GM19099 (cell line): ENCODE results near the gene HMGN1.

Experiments
- POLR2A ChIP-seq: IDR thresholded peaks from 3 replicates; pipeline ENCODE4 v1.6.1; 2011; ENCODE audit warnings: low read depth; ENCODE audit not compliant: insufficient read length; ENCODE audit errors: extremely low read depth

HMGN1 gene

DNA sequence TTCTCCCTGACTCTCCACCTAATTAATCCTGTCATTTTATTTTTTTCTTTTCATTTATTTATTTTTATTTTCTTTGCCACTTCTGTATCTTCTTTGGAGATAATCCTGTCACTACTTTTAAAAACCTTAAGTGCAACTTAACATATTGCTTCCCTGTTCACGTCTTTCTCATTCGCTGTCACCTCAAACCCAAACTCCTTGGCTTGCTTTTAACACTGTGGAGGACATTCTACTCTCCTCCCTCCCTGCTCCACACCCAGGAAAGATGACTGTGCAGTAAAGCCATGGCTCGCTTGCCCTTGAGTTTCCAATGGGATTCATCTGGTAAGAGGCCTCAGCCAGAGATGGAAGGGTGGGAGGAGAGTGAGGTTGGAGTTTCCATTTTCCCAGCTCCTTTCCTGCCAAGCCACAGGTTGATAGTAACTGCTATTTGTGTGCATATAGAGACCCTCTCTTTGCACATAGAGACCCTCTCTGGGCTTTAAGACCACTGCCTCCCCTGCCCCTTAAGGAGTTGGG lies 29.0 kb downstream of the HMGN1 start:
- TF ChIP-seq POLR2A: no peak

DNA sequence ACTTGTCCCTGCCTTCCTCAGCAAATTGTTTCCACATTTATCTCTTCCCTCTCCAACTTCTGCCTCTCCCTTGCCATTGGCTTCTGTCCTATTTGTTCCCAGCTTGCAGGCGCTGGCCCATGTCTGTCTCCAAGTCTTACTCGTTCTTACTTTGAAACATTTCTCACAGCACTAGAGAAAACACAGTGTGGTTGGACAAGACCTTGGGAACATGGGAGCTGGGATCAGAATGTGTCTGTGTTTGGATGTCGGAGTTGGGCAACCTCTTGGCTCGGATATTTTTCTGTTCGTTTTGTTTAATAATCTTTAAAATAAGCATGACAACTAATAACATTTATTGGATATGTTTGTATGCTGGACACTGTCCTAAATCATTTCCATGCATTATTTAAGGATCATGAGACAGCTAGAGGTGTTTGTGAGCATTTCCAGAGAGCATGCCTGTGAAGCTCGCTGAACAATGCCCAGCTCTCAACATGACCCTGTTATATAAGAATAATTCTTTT lies 29.6 kb downstream of the HMGN1 start:
- no peak for TF ChIP-seq POLR2A

DNA sequence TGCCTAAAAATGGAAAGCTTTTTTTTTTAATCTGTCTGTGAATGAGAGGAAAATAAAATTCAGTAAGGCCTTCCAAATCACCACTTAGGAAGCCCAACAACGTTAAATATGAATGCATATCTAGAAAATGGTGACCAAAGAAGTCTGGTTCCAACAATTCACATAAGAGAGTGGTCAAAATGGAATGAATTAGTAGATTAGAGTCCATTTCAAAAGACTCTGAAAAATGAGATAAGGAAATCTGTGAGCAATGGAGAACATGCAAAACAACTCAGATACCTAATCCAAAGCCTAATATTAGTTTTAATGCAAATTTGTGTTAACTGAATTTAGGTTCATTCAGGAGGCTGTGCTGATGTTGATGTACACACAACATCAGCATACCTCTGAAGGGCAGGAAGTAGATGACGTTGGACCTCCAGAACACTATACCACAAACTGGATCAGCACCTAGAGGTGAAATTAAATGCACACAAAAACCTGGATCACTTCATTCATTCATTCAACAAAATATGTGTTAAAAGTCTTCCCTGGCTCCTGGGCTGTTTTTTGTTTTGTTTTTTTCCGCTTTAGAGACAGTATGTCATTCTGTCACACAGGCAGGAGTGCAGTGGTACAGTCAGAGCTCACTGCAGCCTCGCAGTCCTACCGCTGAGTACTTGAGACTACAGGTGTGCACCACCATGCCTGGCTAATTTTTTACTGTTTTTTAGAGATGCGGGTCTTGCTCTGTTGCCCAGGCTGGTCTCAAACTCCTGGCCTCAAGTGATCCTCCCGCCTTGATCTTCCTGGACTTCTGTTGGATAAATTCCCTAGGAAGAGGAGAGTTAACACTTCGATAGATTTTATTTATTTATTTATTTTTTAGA lies 30.6 kb downstream of the HMGN1 start:
- no peak for TF ChIP-seq POLR2A

DNA sequence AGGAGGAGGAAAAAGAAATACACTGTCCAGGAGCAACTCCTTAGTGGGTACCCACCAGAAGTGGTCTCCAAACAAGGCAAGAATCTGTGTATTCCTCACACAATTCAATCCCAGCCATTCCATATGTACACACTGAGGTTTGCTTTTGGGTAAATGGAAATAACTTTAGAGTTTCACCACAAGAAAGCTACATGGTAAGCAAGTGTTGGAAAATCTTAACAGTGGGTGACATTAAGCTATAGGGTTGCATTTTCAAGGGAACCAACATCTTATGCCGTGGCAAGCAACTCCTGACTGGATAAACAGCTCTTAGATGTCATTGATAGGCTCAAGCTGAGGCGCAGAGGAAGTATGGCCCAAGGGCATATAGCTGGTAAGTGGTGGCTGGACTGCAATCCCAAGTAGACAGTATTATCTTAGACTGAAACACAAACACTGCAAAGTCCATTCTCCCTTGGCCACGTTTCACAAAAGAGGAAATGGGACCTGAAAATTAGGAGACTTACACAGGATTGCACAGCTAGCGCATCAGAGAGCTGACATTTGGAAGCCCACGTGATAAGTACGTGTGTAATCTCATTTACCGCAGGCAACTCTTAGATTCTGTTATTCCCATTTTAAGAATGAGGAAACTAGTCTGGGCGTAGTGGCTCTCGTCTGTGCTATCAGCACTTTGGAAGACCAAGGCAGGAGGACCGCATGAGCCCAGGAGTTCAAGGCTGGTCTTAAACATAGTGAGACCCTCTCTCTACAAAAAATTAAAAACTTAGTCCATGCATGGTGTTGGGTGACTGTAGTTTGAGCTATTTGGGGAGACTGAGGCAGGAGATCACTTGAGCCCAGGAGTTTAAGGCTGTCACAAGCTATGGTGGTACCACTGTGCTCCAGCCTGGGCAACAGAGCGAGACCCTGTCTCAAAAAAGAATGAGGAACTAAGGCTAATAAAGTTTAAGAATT lies 31.5 kb downstream of the HMGN1 start:
- no peak for TF ChIP-seq POLR2A

DNA sequence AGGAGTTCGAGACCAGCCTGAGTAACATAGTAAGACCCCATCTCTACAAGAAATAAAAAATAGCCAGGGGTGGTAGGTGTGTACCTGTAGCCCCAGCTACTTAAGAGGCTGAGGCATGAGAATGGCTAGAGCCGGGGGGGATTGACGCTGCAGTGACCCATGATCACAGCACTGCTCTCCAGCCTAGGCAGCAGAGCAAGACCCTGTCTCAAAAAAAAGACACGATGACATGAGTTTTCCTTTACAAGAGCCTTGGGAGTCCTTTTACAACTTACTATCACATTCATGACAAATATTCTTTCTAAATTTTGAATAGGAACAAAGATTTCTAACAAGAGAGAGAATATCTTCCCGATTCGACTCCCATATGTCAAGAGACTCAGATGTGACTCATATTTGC lies 32.2 kb downstream of the HMGN1 start:
- TF ChIP-seq POLR2A: no peak

DNA sequence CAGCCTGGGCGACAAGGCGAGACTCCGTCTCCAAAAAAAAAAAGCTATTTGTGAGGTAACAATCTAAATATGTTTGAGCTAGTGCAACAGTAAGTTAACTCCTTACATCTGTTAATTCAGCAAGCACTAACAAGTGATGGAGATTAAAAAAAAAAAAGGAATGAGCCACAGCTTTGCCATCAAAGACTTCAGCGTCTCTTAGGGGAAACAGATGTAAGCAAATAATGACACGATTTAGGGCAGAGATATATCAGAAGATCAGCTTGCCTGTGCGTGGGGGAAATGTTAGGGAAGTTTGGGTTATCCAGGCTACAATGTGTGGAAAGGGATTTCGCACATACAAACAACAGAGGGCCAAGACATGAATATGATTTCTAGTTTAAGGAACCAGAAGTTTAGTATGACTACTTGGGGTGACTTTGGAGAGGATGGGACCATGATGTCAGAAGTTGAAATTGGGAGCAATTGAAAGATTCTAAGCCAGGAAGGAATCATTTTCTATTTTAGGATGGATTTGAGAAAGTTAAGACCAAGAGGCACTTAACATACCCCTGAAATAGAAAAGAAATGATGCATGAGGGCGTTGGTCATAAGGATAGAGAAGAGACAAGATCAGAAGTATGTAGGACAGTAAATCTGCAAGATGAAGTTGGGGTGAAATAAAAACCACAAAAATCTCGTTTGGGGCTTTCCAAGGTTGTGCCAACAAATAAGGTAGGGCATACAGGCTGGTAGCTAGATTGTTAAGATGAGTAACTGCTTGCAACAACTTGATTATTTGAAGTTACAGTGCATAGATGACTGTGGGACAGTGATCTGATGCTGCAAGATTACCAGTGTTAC lies 33.1 kb downstream of the HMGN1 start:
- TF ChIP-seq POLR2A: no peak

DNA sequence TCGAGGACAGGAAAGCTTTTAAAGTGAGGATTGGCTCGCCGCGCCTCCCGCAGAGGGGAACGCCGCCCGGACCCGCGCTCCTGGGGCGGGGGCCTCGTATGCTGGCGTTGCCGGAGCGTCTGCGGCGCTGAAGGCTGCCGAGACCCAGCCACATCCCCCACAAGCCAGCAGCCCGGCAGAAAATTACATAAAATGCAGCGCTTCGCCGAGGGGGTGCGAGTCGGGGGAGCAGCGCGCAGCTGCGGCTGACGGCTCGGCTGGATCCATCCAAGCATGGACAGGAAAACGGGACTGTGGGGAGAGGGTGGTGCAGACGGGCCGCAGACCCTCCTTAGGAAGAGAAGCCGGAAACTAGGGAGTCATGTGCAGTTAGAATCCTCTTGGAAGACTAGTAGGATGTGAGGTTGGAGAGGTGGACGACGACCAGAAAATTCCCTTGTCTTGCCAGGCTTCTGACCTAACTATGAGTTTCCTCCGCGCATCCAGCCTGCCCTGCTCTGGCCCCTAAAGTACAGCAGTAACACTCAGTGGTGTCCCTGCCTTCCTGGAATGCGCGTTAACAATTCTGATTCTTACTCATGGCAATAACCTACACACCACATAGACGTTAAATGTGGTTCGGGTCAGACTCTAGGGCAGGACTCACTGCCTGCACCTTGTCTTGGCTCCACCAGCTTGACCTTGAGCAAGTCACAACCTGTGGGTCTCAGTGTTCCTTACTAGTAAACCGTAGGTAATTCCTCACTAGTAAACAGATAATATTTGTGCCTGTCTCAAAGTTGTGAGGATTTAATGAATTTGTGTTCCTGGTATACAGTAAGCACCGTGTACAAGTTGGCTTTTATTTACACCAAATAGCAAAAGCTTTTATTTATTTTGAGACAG lies 34.5 kb downstream of the HMGN1 start:
- TF ChIP-seq POLR2A: peak; percentile 32

DNA sequence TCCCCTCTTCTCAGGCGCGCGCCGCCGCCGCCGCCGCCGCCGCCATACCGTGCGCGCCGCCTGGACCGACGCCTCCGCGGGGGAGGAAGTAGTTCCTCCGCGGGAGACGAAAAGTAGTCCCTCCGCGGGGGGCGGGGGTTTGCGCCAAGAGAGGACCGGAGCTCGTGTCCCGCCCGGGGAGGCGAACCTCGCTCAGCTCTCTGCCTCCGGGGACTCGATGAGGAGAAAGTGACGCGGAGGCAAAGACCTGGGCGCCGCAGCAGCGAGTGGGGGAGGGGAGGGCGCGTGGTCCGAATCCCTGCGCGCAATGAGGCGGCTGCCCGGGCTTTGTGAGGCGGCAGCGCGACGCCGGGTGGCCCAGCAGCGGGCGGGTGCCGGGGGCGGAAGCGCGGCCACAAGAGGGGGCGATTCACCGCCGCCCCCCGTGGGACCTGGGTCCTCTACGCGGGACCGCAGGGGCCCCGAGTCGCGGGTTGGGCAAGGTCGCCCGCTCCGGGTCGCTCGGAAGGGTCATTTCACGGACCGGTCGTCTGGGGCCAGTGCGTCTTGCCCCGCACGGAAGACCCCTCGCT lies 35.2 kb downstream of the HMGN1 start, which contains the start of gene BRWD1:
Gene BRWD1 (minus strand): TSS at position 62 of the 572 bp plus-strand sequence. CDS start 141 bp downstream, outside the sequence.
- TF ChIP-seq POLR2A: peak; percentile 88

DNA sequence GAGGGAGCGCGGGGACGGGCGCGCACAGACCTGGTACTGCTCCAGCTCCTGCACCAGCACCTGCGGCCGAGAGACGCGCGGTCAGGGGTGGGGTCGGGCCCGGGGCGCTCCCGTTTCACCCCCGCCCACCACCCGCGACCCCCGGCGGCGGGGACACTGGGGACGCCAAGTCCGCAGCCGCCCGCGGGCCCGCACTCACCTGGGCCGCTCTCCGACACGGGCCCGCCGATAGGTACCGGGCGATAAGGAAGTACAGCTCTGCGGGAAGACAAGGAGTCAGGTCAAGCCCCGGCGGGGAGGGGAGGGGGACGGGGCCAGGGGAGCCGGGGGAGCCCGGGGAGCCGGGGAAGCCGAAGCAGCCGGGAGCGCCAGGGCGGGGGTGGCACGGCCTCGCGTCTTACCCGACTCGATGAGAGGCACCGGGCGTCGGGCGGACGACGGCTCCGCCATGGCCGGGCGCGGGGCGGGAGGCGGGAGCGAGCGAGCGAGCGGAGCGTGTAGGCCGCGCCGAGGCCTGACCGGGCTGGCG lies 35.8 kb downstream of the HMGN1 start:
- no peak for TF ChIP-seq POLR2A

DNA sequence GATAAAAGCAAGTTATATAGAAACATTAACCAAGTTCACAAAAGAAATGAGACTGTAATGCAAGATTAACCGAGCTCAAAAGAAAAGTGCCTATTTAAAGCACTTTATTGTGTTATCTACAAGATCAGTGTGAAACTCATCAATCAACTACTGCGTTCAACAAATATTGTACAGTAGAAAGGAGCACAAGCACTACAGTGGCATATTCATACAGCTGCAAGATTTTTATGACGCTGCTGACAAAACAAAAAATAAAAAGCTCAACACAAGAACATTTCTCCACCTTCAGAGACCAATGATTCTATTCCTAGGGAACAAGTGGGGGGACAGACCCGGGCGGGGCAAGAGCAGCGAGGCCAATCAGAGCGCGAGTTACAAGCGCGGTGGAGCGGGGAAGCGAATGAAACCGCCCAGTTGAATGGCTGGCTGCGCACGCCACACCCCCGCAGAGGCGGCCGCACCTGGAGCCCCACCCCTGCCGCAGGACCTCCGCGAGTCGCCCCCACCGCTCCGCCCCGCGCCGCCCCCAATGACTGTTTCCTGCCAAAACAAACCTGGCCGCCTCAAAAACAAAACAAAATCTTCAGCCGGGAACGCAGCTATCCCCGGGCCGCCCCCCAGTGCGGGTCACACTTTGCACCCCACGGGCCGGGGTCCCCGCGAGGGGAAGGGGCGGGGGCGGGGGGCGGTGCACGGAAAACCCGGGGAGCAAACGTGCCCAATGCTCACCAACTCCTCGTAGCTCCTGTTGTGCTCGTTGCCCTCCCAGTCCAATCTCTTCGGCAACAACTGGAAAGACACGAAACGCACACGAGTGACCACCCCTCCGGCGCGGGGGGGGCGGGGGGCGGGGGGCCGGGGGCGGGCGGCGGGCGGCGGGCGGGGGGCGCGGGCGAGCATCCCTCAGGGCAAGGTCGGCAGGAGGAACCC lies 36.5 kb downstream of the HMGN1 start:
- TF ChIP-seq POLR2A: no peak

DNA sequence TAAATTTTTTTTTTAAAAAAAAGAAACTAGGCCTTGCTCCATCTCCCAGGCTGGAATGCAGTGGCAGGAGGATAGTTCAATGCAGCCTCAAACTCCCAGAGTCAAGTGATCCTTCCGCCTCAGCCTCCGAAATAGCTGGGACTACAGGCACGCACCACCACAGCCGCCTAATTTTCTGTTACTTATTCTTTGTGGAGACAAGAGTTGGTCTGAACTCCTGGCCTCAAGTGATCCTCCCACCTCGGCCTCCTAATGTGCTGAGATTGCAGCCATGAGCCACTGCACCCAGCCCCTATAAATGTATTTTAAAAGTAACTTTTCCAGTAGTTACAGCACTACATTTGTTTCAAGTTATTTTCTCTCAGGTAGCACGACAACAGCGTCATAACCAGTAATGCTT lies 37.7 kb downstream of the HMGN1 start:
- TF ChIP-seq POLR2A: no peak

DNA sequence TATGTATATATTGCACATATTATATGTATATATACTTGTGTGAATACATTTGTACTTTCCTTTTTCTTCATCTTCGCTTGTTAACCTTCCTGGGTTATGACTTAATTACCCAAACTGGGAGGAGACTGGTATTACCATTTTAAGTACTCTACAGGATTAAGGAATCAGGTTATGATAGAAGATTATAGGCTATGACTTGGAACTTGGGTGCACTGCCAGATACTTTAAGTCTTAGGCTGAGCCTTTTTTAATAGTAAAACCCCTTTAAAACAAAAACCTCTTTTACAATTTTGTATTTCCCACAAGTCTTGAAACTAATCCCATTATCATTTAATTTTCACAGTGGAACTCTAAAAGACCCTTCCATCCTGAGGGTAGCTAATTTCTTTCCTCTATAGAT lies 41.4 kb downstream of the HMGN1 start:
- TF ChIP-seq POLR2A: no peak

DNA sequence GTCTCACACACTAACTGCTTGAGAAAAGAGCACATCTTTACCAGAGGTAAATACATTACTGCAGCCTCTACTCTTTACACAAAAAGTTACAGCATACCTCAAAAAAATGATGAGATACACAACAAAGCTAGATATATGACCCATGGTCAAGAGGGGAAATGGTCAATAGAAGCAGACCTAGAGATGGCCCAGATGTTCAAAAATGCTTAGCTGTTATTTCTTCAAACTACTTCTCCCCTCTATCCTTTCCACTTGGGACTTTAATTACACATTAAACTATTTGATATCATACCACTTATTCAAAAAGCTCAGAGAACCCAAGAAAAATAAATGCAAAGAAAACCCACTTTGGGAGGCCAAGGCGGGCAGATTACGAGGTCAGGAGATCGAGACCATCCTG lies 48.3 kb downstream of the HMGN1 start:
- no peak for TF ChIP-seq POLR2A
